MM.1S (cell line): Measurements from ENCODE around the gene TMEM161A.

ENCODE experiments used
- DNase-seq: peaks from one replicate; pipeline ENCODE4 v3.0.0-alpha.2; 2015
- H2AFZ ChIP-seq: fragments of 300-600 bp; sonication (generic); 2 replicates; pipeline ENCODE4 v1.6.0; 2016; ENCODE audit warnings: antibody characterized with exemption, low read length
- H3F3A ChIP-seq: fragments of 300-600 bp; sonication (generic); 2 replicates; pipeline ENCODE4 v1.6.1; 2016; ENCODE audit warnings: mild to moderate bottlenecking, antibody characterized with exemption, low read length, moderate library complexity, mixed read lengths; ENCODE audit not compliant: insufficient read depth
- H3K27ac ChIP-seq: fragments of 300-600 bp; sonication (generic); 2 replicates; pipeline ENCODE4 v1.5.1; 2016; ENCODE audit warnings: mild to moderate bottlenecking, low read length
- H3K27me3 ChIP-seq: fragments of 300-600 bp; sonication (generic); replicated peaks from 2 replicates; pipeline ENCODE4 v1.6.0; 2016; ENCODE audit warnings: low read length; ENCODE audit not compliant: insufficient read depth
- H3K36me3 ChIP-seq: fragments of 300-600 bp; sonication (generic); replicated peaks from 2 replicates; pipeline ENCODE4 v1.6.1; 2016; ENCODE audit warnings: mild to moderate bottlenecking, low read length, mixed read lengths; ENCODE audit not compliant: insufficient read depth
- H3K4me1 ChIP-seq: fragments of 300-600 bp; sonication (generic); 2 replicates; pipeline ENCODE4 v1.6.1; 2016; ENCODE audit warnings: low read length, mixed read lengths
- H3K4me2 ChIP-seq: fragments of 300-600 bp; sonication (generic); 2 replicates; pipeline ENCODE4 v1.6.0; 2016; ENCODE audit warnings: low read depth, low read length
- H3K4me3 ChIP-seq: fragments of 300-600 bp; sonication (generic); 2 replicates; pipeline ENCODE4 v1.5.1; 2016; ENCODE audit warnings: low read length, mixed read lengths
- H3K79me2 ChIP-seq: fragments of 300-600 bp; sonication (generic); 2 replicates; pipeline ENCODE4 v1.6.1; 2016; ENCODE audit warnings: mixed run types, low read length, mixed read lengths
- H3K9ac ChIP-seq: fragments of 300-600 bp; sonication (generic); 2 replicates; pipeline ENCODE4 v1.6.1; 2016; ENCODE audit warnings: low read length, mixed read lengths
- H3K9me2 ChIP-seq: fragments of 300-600 bp; sonication (generic); replicated peaks from 2 replicates; pipeline ENCODE4 v1.6.1; 2016; ENCODE audit warnings: mild to moderate bottlenecking, low read length, mixed read lengths; ENCODE audit not compliant: insufficient read depth
- H3K9me3 ChIP-seq: fragments of 300-600 bp; sonication (generic); replicated peaks from 2 replicates; pipeline ENCODE4 v1.6.1; 2016; ENCODE audit warnings: mild to moderate bottlenecking, low read length, mixed read lengths; ENCODE audit not compliant: insufficient read depth
- H4K20me1 ChIP-seq: fragments of 300-600 bp; sonication (generic); 2 replicates; pipeline ENCODE4 v1.6.1; 2016; ENCODE audit warnings: mild to moderate bottlenecking, low read length, moderate library complexity, mixed read lengths; ENCODE audit not compliant: insufficient read depth
- CTCF ChIP-seq: fragments of 300-600 bp; sonication (generic); IDR thresholded peaks from 2 replicates; pipeline ENCODE4 v1.5.1; 2016; ENCODE audit warnings: antibody characterized with exemption, low read length, mixed read lengths
- EZH2 ChIP-seq: fragments of 300-600 bp; sonication (generic); optimal IDR thresholded peaks from 2 replicates; pipeline ENCODE3; 2017; ENCODE audit warnings: low read depth, mild to moderate bottlenecking, antibody characterized with exemption, low read length, mixed read lengths
- EZH2phosphoT487 ChIP-seq: fragments of 300-600 bp; sonication (generic); IDR thresholded peaks from 2 replicates; pipeline ENCODE4 v1.6.1; 2018; ENCODE audit warnings: antibody characterized with exemption, low read length

The TMEM161A gene

GRCh38 chr19:19076476-19076875, 61.8 kb downstream of the TMEM161A start:
- no peak overlapping the region for H3K4me2 ChIP-seq
- no peaks in the 10 kb centered on the region for H3K9me2 ChIP-seq
- no peak for DNase-seq
- H3F3A ChIP-seq, result no peaks in the 10 kb centered on the region
- no peaks in the 10 kb centered on the region for H4K20me1 ChIP-seq
- H3K4me3 ChIP-seq, result no peak overlapping the region
- H3K79me2 ChIP-seq, result peaks cover 95% of the 10 kb centered on the region
- H3K9me3 ChIP-seq, result no peaks in the 10 kb centered on the region
- H3K27me3 ChIP-seq, result no peaks in the 10 kb centered on the region
- no peak overlapping the region for H2AFZ ChIP-seq
- TF ChIP-seq EZH2, result no peak
- no peak for TF ChIP-seq EZH2phosphoT487
- no peak for TF ChIP-seq CTCF
- no peak overlapping the region for H3K9ac ChIP-seq
- no peaks in the 10 kb centered on the region for H3K4me1 ChIP-seq
- no peaks in the 10 kb centered on the region for H3K36me3 ChIP-seq
- no peak overlapping the region for H3K27ac ChIP-seq

- Histone ChIP-seq H3K36me3 (no peaks in the 10 kb centered on the region), H2AFZ (no peak overlapping the region), H3K9me3 (no peaks in the 10 kb centered on the region), H3K27me3 (no peaks in the 10 kb centered on the region), H3K79me2 (peaks cover 95% of the 10 kb centered on the region), H3K27ac (no peak overlapping the region), H3K4me3 (no peak overlapping the region), H3K9ac (no peak overlapping the region), H3K4me2 (no peak overlapping the region), H4K20me1 (no peaks in the 10 kb centered on the region), H3K9me2 (no peaks in the 10 kb centered on the region), H3F3A (no peaks in the 10 kb centered on the region), H3K4me1 (no peaks in the 10 kb centered on the region)
- TF ChIP-seq EZH2phosphoT487 (no peak), EZH2 (no peak), CTCF (no peak)
- DNase-seq, result no peak
Measured at GRCh38 chr19:19075126-19075525, 63.2 kb downstream of the TMEM161A start.

- H2AFZ ChIP-seq, result no peak overlapping the region
- DNase-seq, result no peak
- peaks cover 92% of the 10 kb centered on the region for H3K79me2 ChIP-seq
- H3F3A ChIP-seq, result 0 out of 2 replicates have a peak, but pooled peaks cover 2% of the 10 kb centered on the region
- H3K27me3 ChIP-seq, result no peaks in the 10 kb centered on the region
- H3K9me3 ChIP-seq, result no peaks in the 10 kb centered on the region
- H3K4me3 ChIP-seq, result no peak overlapping the region
- TF ChIP-seq CTCF (no peak), EZH2 (no peak), EZH2phosphoT487 (no peak)
- peaks cover 4% of the 10 kb centered on the region for H3K4me1 ChIP-seq
- no peak overlapping the region for H3K9ac ChIP-seq
- H4K20me1 ChIP-seq, result no peaks in the 10 kb centered on the region
- no peak overlapping the region for H3K27ac ChIP-seq
- H3K9me2 ChIP-seq, result no peaks in the 10 kb centered on the region
- H3K36me3 ChIP-seq, result no peaks in the 10 kb centered on the region
- no peak overlapping the region for H3K4me2 ChIP-seq
Measured at GRCh38 chr19:19074196-19074882, 63.9 kb downstream of the TMEM161A start.
